T-helper 1 cell treated with Interleukin-12 subunit alpha and Interleukin-12 subunit beta and Interleukin-4 antibody, amounts not matched to agents 30 ng/mL and 1 ng/mL, for 36 hours (primary cell): Measurements from ENCODE around the gene C18orf63. TPM values are rescaled to one million over a fixed set of nuclear protein-coding genes. Genes with fewer than 3 reads are reported as not detected.

Experiments used
- intact Hi-C: fragments of 100-400 bp; cut with micrococcal nuclease; formaldehyde crosslinking; loops from one replicate; pipeline ENCODE4 v1.15.1; 2024
- total RNA-seq: library from RNA; stranded (reverse); gene quantifications from 2 replicates; pipeline ENCODE4 v1.2.3, GENCODE V29; 2022

The C18orf63 gene
- total RNA-seq, 1 donor from 2014 or later = not detected

DNA sequence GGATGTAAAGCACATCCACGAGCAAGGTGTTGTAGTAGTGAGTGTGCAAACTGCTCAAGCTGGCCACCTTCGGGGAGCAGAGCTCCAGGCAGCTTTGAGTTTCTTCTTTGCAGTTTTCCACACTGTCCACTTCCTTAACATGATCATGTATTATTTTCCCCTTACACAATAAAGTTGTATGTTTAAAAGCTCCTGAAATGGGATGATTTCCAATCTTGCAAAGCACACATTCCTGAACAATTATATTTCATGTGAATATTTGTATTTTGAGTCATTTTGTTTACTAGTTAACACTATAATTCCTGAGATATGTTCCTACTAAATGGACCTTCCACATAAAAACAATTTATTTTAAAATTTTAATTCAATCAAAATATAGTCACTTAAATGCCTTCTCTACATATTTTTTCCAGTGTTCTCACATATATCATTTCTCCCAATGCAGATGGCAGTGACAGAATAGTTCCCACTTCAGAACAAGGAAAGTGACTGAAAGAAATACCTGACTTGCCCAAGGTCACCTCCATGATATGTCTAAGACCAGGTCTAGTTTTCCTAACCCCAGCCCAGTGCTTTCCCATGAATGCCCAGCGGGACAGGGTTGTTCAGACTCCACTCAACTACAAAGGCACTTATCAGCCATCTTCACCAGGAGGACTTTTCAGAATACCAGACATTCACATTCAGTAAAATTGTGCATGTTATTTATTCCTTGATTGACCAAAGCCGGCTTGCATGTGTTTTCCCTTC lies 29.4 kb upstream of the C18orf63 start:
- intact Hi-C loops = no loop called here

DNA sequence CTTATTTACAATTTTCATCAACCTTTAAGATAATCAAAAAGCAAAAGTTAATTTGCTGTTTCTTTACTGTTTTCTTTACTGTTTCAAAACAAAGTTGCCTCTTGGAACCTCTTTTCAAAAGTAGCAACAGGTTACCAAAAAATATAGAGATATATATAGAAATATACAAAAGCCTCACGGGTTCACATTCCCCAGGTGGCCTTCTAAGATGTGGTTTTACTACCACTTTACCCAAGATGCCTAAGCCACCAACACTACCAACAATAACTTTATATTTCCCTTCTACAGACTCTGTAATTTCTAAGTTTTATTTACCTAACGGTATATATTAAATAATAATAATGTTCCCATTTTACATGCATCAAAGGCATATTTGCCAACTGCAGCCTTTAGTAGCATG lies 28.8 kb upstream of the C18orf63 start:
- intact Hi-C loops = no loop called here

DNA sequence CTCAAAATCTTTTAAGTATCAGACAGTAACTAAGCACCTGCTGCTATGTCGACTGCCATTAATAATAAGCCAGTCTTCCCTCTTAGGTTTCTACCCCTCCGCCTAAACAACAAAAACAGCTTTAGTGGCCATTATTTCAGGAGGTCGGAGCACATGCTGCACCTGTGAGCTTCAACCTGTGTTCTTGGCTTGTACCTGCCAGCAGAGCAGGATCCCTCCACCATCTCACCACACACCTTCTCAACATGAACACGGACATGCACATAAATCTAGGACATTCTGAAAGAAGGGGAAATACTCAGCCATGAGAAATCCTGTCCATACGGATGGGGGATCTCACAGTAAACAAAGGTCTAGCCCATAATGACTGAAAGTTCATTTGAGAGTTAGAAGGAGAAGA lies 27.6 kb upstream of the C18orf63 start:
- intact Hi-C loops = no loop called here

DNA sequence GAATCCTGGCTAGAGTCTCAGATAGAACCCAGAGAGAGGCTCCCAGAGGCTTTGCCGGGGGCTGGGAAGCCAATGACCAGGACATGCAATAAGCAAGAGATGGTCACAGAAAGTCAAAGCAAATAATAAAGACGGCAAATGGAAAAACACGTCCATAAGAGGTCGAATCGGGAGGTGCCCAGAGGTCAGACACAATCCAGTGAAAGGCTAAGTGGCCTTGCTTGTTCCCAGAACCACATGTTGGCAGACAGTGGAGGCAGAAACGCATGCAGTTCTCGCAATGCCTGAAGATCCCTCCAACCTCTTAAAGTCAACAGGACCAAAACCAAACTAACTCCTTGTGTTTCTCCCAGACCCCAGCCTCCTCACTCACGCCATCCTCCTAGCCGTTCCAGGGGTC lies 26.9 kb upstream of the C18orf63 start:
- intact Hi-C loops = no loop called here

DNA sequence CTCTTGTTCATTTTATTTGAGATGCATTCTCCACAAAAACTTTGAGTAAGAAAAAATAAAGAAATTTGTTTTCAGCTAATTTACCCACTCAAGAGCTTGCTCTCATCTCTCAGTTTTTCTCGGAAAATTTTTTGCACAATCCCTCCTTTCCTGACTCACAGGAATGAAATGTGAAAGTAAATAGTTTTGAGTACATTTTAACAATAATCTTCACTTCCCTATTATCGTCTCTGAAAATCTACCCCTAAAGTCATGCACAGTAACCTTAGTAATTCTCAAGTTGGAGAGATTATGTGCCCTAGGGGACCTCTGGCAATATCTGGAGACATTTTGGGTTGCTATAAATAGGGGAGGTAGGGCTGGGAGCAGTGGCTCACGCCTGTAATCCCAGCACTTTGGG lies 26.5 kb upstream of the C18orf63 start:
- intact Hi-C loops = no loop called here

DNA sequence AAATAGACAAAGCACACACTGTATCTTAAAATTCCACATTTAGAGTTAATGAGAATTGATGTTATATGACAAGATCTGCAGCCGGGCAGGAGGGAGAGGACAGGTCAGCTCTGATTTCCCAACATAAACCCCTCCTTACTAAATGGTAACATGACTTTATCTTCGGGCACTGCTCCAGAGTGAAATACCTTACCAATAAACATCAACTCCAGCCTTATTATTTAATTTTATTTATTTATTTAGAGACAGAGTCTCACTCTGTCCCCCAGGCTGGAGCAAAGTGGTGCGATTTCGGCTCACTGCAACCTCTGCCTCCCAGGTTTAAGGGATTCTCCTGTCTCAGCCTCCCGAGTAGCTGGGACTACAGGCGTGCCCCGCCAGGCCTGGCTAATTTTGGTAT lies 25.6 kb upstream of the C18orf63 start:
- intact Hi-C loops = loop anchor here (5.0 kb wide), 3 partner anchors 52 to 922 kb away; partner anchors contain the start of gene TSHZ1

DNA sequence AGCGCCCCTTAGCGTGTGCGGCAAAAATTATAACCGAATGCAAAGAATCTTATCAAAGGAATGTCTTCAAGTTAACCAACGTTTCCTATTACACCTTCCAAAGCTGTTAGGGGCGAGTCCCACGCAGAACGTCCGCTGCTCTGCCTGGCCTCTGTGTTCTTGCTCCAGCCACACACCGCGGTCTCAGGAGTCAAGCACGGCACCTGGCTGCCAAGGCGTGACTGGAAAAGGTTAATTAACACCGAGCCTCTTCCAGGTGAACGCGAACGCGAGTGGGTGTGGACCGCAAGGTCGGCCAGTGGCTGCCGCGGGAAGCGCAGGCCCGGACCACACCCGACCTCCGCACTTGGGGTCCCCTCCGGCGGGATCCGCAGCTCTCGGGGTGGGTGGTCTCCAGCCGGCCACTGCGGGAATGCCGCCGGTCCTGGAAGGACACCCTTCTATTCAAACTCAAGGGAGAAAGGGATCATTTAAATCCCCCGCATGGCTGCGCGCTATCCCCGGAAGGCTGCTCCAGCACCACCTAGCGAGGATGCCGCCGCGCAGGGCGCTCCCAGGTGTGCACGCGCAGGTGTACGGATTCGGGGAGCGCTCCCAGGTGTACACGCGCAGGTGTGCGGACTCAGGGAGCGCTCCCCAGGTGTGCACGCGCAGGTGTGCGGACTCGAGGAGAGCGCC lies 24.7 kb upstream of the C18orf63 start:
- intact Hi-C loops = loop anchor here (5.0 kb wide), 3 partner anchors 51 to 921 kb away; partner anchors contain the start of gene TSHZ1

DNA sequence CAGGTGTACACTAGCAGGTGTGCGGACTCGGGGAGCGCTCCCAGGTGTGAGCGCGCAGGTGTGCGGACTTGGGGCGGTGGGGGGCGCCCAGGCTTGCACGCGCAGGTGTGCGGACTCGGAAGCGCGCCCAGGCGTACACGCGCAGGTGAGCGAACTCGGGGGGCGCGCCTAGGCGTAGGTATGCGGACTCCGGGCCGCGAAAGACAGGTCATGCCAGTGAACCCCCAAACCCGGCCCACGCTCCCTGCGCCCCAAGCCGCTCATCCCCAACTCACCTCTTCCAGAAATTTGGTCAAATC lies 24.2 kb upstream of the C18orf63 start:
- intact Hi-C loops = loop anchor here (5.0 kb wide), 3 partner anchors 51 to 921 kb away; partner anchors contain the start of gene TSHZ1

DNA sequence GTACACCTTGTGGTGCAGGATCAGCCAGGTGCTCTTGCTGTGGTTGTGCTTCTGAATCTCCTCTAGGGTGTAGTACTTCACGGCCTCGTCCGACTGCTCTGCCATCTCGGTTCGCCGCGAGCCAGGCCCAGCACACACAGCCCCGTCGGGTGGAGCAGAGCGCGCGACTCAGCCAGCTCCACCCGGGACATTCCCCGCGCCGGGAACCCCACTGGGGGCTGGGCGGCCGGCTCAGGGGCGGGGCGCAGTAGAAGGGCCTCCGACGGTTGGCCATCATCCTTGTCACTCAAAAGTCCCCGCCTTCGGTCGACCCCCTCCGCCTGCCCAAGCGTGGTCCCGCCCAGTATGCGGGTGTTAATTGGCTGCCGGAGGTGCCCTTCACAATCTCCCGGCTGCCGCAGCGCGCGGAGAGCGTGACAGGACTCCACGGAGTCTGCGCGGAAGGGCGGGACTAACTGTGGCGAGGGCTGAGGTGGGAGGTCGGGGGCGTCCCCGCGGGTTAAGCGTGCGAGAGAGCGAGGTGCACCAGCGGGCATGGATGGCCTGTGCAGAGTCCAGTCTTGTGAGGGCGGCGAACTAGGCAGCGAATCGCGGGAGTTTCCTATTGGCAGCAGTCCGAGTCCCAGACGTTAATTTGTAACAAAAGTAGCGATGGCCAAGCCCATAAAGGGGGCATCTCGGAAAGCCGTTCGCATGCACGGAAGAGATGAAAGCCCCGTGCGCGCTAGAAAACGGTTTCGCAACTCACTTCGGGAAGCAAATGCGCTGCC lies 23.7 kb upstream of the C18orf63 start, which contains the start of gene CYB5A:
Gene CYB5A (minus strand): TSS at position 193 of the 770 bp plus-strand sequence. CDS start 88 bp downstream, at position 105.
- intact Hi-C loops = loop anchor here (1.0 to 5.0 kb wide), 8 partner anchors 50 to 920 kb away; partner anchors contain the start of genes TIMM21, TSHZ1 and ZNF407

DNA sequence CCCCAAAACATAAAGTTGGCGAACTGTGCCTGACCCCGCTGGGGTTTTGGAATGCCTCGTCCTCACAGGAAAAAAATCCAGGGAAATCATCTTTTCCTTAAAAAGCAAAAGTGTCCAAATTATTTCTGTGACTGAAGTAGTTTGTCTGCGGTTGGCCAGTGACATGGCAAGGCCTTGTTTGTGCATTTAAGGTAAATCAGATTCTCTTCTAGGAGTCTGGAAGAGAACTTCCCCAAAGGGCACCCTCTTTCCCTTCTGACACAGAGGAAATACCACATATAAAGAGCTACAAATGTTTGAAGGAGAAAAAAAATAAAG lies 23.1 kb upstream of the C18orf63 start:
- intact Hi-C loops = loop anchor here (1.0 to 5.0 kb wide), 8 partner anchors 50 to 920 kb away; partner anchors contain the start of genes TIMM21, TSHZ1 and ZNF407

DNA sequence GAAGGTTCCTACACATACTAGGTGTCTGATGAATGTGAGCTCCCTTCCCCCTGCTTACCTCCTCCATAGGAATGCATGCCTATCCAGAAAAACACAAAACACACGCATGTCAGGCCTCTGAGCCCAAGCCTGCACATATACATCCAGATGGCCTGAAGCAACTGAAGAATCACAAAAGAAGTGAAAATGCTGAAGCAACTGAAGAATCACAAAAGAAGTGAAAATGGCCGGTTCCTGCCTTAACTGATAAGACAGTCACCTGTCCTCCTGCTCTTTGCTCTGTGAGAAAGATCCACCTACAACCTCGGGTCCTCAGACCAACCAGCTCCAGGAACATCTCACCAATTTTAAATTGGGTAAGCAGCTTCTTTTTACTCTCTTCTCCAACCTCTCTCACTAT lies 22.7 kb upstream of the C18orf63 start:
- intact Hi-C loops = loop anchor here (1.0 to 5.0 kb wide), 8 partner anchors 49 to 919 kb away; partner anchors contain the start of genes TIMM21, TSHZ1 and ZNF407

DNA sequence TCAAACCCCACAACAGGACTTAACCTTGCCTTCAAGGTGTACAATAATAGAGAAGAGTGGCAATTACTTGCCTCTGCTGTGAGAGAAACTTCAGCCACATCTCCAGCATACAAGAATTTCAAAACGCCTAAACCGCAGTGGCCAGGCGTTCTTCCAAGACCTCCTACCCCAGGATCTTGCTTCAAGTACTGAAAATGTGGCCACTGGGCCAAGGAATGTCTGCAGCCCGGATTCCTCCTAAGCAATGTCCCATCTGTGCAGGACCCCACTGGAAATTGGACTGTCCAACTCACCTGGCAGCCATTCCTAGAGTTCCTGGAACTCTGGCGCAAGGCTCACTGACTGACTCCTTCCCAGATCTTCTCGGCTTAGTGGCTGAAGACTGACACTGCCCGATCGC lies 21.1 kb upstream of the C18orf63 start:
- intact Hi-C loops = loop anchor here (5.0 kb wide), 3 partner anchors 48 to 918 kb away; partner anchors contain the start of gene TSHZ1

DNA sequence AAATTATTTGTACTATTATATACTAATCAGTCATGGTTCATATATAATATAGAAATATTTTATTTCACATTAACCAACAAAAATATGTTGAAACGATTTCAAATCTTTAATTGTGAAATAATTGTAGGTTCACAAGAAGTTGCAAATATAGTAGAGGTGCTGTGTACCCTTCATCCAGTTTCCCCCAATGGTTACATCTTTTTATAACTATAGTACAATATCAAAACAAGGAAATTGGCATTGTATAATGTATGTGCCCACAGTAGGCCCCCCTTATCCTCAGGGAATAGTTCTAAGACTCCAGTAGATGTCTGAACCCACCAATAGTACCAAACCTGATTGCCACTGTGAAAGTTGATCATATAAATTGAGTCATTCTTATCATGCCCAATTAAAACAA lies 16.5 kb upstream of the C18orf63 start:
- intact Hi-C loops = no loop called here

DNA sequence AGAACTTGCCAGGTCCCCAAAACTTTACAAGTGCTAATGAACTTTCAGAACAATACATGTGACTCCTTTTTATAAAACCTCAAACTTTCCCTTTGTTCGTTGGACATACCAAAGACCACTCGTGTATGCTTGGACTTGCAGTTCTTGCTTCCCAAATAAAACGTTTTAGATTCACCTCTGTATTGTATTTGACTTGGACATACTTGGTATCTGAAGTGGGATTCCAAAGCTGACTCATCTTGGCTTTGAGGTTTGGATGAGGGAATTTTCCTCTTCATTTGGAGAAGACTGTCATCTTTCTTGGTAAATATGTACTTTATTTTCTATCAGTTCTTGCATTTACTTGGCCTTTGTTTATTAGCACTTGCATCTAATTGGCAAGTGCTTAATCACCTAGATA lies 15.9 kb upstream of the C18orf63 start:
- intact Hi-C loops = no loop called here

DNA sequence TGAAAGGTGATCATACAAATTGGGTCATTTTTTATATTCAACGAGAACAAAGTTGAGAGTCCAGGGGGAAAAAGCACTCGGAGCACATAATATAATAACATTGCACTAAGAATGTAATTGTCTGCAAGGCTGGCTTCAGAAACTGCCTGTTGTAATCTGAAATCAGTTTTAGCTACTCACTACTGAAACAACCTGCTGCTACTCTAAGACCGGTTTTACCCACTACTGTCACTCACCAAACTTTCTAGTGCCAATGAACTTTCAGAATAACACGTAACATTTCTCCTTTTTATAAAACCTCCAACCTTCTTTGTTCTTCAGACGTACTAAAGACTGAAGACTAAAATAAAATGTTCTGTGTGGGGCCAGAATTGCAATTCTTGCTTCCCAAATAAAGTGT lies 12.3 kb upstream of the C18orf63 start:
- intact Hi-C loops = no loop called here

DNA sequence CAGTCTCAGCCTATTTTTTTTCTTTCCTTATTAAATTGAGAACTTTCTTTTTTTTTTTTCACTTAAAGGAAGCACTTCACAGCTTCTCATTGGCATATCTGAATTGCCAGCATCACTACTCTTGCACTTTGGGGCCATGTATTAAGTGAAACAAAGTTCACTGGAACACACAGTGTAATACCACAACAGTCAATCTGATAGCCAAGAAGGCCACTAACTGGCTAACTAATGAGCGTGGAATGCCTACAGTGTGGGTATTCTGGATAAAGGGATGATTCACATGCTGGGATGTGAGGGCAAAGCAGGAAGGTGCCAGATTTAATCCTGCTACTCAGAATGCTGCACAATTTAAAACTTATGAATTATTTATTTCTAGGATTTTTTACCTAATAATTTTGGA lies 11.7 kb upstream of the C18orf63 start:
- intact Hi-C loops = no loop called here

DNA sequence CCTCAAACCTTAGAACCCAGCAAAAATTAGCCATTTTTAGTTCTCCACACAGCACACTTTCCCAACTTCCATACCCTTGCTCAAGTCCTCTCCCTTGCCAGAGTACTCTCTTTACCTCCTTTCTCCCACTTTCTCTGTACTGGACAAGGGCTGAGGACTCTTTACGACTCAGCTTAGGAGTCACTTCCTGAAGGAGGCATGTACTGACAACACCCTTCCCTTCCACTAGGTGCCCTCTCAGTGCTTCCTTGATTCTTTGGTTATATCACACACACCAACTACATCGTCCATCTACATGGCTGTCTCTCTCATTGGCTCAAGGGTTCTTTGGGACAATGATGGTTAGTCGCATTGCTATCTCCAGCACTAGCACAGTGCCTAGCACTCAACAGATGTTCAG lies 5.2 kb upstream of the C18orf63 start:
- intact Hi-C loops = no loop called here

DNA sequence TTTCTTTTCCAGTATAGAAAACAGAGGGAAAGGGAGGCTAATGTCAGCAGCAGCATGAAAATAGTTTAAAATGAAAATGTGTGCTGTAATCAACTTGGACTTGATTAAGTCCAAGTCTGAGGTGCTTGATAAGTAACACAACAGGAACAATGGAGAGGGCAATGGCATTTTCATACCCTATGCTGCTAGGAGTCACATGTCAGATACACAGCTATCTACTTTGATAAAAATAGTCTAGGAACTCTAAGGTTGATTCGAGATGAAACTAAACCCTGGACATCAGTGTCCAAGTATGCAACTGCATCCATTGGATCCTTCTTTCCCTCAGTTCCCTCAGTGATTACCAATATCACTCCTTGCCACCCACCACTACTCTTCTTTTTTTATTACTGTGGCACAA lies 4.6 kb upstream of the C18orf63 start:
- intact Hi-C loops = no loop called here

DNA sequence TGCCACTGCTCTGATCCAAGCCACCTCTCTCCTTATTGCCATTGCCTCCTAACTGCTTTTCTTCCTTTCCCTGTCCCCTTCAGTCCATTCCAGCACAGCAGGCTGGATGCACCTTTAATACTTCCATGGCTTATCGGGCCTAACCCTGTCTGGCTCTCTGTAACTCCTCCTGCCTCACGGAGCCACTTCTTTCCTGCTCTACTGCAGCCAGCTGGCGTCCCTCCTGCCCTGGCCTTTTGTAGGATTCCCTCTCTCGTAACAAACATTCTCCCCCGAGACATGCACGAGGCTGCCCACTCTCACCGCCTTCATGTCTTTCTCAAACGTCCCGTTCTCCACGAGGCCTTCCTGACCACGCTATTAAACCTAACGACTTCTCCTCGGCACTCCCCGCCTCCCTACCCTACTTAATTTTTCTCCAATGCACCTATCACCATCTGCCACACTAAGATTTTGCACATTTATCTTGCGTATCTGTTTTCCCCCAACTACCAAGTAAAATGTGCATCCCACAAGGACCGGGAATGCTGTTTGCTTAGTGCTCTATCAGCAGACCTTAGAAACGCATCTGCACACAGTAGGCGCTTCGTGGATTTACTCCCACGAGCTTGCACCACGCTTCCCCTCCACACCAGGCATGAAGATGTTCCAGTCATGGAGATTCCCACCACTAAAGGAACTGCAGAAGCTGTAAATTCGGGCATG lies 728 bp upstream of the C18orf63 start:
- intact Hi-C loops = no loop called here

DNA sequence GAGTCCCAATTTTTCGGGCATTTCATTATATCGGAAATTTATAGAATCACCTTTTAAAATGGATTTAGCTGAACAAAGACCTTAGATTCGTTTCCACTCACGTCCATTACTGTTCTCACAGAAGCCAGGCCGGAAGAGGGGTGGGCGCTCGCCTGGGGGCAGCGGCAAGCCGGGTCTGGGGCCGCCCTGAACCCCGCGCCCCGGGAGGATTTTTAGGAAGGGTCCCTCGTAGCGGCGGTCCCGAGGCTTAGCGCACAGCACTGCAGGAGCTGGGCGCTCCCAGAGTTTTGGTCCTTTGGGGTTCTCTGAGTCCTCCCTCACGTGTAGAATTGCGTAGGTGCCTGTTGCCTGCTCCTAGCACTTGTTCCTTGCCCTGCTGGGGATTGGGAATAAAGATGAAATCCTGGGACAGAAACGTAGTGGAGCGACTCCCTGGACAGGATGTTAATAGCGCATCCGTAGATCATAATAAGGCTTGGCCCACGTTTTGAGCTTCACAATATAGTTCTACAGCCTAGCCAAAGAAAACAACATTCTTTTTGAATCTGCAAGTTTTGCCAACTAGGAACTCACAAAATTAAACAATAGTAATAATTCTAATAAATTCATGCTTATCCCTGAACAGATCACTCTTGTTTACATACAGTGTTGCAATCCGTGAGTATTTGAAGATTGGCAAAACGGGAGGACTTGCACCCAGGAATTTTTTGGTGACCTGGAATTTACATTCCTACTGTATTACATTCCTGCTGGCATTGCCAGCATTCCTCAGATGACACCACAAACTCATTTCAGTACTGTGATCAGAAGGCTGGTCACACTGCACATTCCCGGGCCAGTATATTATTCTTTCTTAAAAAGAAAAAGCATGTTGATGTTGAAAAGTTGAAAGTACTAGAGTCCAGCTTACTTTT lies 875 bp downstream of the C18orf63 start:
- intact Hi-C loops = no loop called here
